Thoracic aorta (tissue), 2 donors: Measurements from ENCODE around the gene STIM1. TPM values are rescaled to one million over a fixed set of nuclear protein-coding genes. Genes with fewer than 3 reads are reported as not detected.

Experiments
- ATAC-seq: fragments of 150-250 bp; one replicate; pipeline ENCODE4 v1.8.0; 2017; ENCODE audit warnings: low read depth; ENCODE audit not compliant: insufficient number of reproducible peaks, low FRiP score
- DNase-seq: peaks from one replicate; pipeline ENCODE4 v3.0.0-alpha.2; 2020; ENCODE audit warnings: low spot score
- H3K27ac ChIP-seq, 2 donors: fragments of 200-600 bp; sonication (generic); 1 replicate in 1 of 2; 2 replicates in 1 of 2; pipeline ENCODE4 v1.5.1; 2016; ENCODE audit warnings: mild to moderate bottlenecking in 2 of 2, moderate library complexity in 2 of 2
- H3K27me3 ChIP-seq: fragments of 200-600 bp; sonication (generic); replicated peaks from 2 replicates; pipeline ENCODE4 v1.6.0; 2016; ENCODE audit warnings: mild to moderate bottlenecking; ENCODE audit not compliant: insufficient read depth
- H3K36me3 ChIP-seq: fragments of 200-600 bp; sonication (generic); one replicate; pipeline ENCODE4 v1.5.1; 2016
- H3K4me1 ChIP-seq, 2 donors: fragments of 200-600 bp; sonication (generic); 1 replicate in 1 of 2; 2 replicates in 1 of 2; pipeline versions ENCODE4 v1.5.1 to v1.6.0; 2016; ENCODE audit warnings: low read depth in 2 of 2, mild to moderate bottlenecking in 1 of 2; ENCODE audit not compliant: control insufficient read depth in 1 of 2
- H3K4me3 ChIP-seq: fragments of 200-600 bp; sonication (generic); 2 replicates; pipeline ENCODE4 v1.5.1; 2016; ENCODE audit warnings: mild to moderate bottlenecking
- H3K9me3 ChIP-seq: fragments of 200-600 bp; sonication (generic); 2 replicates; pipeline ENCODE4 v1.5.1; 2016
- total RNA-seq, 2 donors: library from RNA; depleted of rRNA; stranded (reverse); fragments of >200 nt; gene quantifications; one replicate each; pipeline versions ENCODE4 v1.1.0 to v1.2.3, GENCODE V29; 2016
- TF ChIP-seq, protein P1 (sequence below): fragments of 200-600 bp; sonication (generic); IDR thresholded peaks from one replicate; pipeline ENCODE4 v1.5.1; 2019; ENCODE audit warnings: antibody characterized with exemption

The STIM1 gene
- total RNA-seq, 2 donors from 2014 or later = 53.8 to 63.0 TPM

DNA sequence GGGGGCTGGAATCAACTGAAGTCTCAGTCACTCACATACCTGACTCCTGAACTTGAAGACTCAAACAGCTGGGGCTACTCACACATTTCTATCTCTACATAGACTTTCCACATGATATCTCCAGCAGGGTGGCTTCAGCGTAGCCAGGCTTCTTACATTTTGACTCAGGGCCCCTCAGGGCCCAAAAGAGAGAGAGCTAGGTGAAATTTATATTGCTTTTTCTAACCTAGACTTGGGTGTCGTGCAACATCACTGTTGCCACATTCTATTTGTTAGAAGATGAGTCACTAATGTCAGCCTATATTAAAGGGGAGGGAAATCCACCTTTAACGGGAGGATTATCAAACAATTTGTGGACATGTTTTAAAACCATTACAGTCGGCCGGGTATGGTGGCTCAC, 167.2 kb downstream of the STIM1 start:
- no peak overlapping the region for H3K27ac ChIP-seq
- no peaks in the 10 kb centered on the region for H3K36me3 ChIP-seq
- no peaks in the 10 kb centered on the region for H3K9me3 ChIP-seq
- DNase-seq = no peak
- H3K4me1 ChIP-seq = peaks cover 17 to 24% of the 10 kb centered on the region in 2 donors
- TF ChIP-seq, protein P1, sequence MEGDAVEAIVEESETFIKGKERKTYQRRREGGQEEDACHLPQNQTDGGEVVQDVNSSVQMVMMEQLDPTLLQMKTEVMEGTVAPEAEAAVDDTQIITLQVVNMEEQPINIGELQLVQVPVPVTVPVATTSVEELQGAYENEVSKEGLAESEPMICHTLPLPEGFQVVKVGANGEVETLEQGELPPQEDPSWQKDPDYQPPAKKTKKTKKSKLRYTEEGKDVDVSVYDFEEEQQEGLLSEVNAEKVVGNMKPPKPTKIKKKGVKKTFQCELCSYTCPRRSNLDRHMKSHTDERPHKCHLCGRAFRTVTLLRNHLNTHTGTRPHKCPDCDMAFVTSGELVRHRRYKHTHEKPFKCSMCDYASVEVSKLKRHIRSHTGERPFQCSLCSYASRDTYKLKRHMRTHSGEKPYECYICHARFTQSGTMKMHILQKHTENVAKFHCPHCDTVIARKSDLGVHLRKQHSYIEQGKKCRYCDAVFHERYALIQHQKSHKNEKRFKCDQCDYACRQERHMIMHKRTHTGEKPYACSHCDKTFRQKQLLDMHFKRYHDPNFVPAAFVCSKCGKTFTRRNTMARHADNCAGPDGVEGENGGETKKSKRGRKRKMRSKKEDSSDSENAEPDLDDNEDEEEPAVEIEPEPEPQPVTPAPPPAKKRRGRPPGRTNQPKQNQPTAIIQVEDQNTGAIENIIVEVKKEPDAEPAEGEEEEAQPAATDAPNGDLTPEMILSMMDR = no peak
- H3K4me3 ChIP-seq = no peak overlapping the region
- no peak for ATAC-seq
- no peaks in the 10 kb centered on the region for H3K27me3 ChIP-seq

DNA sequence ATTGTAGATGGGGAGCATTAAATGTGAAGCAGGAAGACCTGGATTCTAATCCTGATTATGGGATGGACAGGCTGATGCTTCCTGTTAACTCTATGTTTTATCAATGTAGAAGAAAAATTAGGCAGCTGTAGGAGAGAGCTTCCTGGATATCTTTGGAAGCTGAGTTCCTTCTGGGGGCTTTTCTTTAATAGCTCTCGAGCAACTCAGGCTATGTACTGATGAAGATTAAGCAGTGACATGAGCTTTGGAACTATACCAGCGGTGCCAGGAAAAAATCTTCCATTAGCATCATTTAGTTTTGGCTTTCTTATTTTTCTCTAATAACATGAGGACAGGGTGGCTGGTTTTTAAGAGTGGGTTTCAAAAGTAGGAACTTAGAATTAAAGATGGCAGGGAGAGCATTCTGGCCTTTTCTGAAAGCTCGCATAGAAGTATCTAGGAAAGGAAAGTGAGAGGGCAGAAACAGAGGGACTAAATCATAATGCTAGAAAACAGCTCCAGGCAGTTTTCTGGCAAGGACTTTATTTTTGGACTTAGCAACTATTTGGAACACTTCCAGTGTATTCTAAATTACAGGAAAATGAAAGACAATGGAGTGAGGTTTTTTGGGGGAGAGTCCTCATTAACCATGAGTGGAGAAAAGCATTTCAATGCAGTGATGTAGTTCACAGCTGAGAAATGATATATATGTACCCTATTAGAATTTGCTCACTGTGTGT, 169.9 kb downstream of the STIM1 start:
- no peak for ATAC-seq
- H3K27me3 ChIP-seq = no peaks in the 10 kb centered on the region
- no peaks in the 10 kb centered on the region for H3K9me3 ChIP-seq
- H3K4me1 ChIP-seq = peaks cover 17 to 30% of the 10 kb centered on the region in 2 donors
- no peak for DNase-seq
- peak overlapping the region; percentile 4 to 51 for H3K27ac ChIP-seq
- H3K4me3 ChIP-seq = no peak overlapping the region
- no peaks in the 10 kb centered on the region for H3K36me3 ChIP-seq
- TF ChIP-seq, protein P1 = no peak

DNA sequence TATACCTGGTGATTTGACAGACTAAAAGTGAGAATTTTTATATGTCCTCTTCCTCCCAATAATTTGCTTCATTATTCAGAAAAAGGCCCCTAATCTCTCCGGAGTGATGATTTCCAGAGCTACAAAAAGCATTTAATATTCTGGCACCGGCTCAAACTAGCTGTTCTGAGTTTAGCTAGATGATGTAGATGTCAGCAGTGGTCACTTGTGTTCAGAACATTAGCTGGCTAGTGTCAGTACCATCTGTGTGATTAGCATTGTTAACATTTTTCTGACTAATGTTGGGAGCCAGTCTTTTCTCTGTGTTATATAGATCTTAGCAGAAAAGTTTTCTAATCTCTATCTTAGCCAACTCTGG, 170.5 kb downstream of the STIM1 start:
- peaks cover 17 to 30% of the 10 kb centered on the region in 2 donors for H3K4me1 ChIP-seq
- TF ChIP-seq, protein P1 = no peak
- no peak overlapping the region for H3K4me3 ChIP-seq
- ATAC-seq = no peak
- H3K36me3 ChIP-seq = no peaks in the 10 kb centered on the region
- no peak for DNase-seq
- no peaks in the 10 kb centered on the region for H3K27me3 ChIP-seq
- no peaks in the 10 kb centered on the region for H3K9me3 ChIP-seq
- H3K27ac ChIP-seq = peak overlapping the region; percentile 12 to 51

DNA sequence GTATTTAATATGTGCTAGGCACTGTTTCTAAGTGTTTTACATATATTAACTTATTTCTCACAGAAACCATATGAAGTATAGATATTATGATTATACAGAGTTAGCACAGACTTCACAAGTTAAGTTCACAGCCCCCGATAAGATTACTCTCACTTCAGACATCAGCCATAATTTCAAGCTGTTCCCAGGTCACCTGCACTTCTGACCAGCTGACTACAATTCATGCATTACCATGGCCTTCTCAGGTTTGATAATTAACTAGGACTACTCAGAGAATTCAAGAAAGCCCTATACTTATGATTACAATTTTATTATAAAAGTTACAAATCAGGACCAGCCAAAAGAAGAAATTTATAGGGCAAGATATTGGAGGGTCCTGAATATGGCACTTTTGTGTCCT, 170.9 kb downstream of the STIM1 start:
- ATAC-seq (no peak), DNase-seq (no peak)
- Histone ChIP-seq H3K27me3 (no peaks in the 10 kb centered on the region), H3K4me1 (peaks cover 17 to 30% of the 10 kb centered on the region in 2 donors), H3K9me3 (no peaks in the 10 kb centered on the region), H3K4me3 (no peak overlapping the region), H3K36me3 (no peaks in the 10 kb centered on the region), H3K27ac (peak overlapping the region in 1 of 2 donors; percentile 12)
- TF ChIP-seq, protein P1 = no peak

DNA sequence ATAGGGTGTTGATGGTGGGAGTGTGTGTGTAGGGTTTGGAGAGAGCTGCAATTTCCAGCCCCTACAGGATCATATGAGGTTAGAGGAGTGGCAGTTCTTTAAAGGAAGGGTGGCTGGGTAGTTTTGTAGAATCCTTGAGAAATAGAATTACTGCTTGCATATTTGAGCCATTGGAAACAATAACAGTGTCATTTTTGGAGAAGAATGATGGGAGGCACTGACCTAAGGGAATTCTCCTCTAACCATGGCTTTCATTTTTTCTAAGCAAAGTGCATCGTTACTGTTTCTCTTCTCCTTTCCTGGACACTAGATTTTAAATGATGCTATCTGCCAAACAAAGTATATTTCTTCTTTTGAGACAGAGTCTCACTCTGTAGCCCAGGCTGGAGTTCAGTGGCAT, 172.3 kb downstream of the STIM1 start:
- Histone ChIP-seq H3K27me3 (no peaks in the 10 kb centered on the region), H3K4me1 (peaks cover 17 to 30% of the 10 kb centered on the region in 2 donors), H3K36me3 (no peaks in the 10 kb centered on the region), H3K9me3 (no peaks in the 10 kb centered on the region), H3K27ac (no peak overlapping the region), H3K4me3 (no peak overlapping the region)
- ATAC-seq = no peak
- TF ChIP-seq, protein P1 = no peak
- no peak for DNase-seq
